Measurements from ENCODE around the gene MRPL58.

The MRPL58 gene

GRCh38 chr17:75012346-75013091 is at the start of gene MRPL58 (continued):
- TF ChIP-seq ZNF561 (tag by site-specific recombination; IDR thresholded peaks at IDR 0.05; ENCODE audit: borderline replicate concordance) (peak; percentile 80), KLF10 (tag by site-specific recombination; IDR thresholded peaks at IDR 0.05) (peak; percentile 59; the same call in 1 of the 2 replicates), ZNF658 (tag by site-specific recombination; IDR thresholded peaks at IDR 0.05) (no peak), ZNF391 (tag by site-specific recombination; IDR thresholded peaks at IDR 0.05; ENCODE audit: borderline replicate concordance, low read depth) (peak; percentile 47; the same call in 1 of the 2 replicates), ZFP41 (tag by site-specific recombination; IDR thresholded peaks at IDR 0.05; ENCODE audit: borderline replicate concordance) (no peak), HIC1 (tag by site-specific recombination; IDR thresholded peaks at IDR 0.05) (peak; percentile 89; the same call in 1 of the 2 replicates), ZNF112 (tag by site-specific recombination; IDR thresholded peaks at IDR 0.05) (no peak), ZNF529 (tag by site-specific recombination; IDR thresholded peaks at IDR 0.05; ENCODE audit: insufficient replicate concordance) (no peak), ZNF350 (tag by site-specific recombination; IDR thresholded peaks at IDR 0.05) (no peak), BCL11B (tag by site-specific recombination; IDR thresholded peaks at IDR 0.05; ENCODE audit: low read depth) (no peak; the same call in 1 of the 2 replicates), ZNF549 (tag by site-specific recombination; IDR thresholded peaks at IDR 0.05) (no peak), ZNF623 (tag by site-specific recombination; IDR thresholded peaks at IDR 0.05) (0 out of 2 replicates have a peak, but pooled peaks have one; percentile 25), ZEB2 (tag by site-specific recombination; IDR thresholded peaks at IDR 0.05) (peak; percentile 81), ZNF776 (tag by site-specific recombination; IDR thresholded peaks at IDR 0.05; ENCODE audit: borderline replicate concordance) (no peak), ZSCAN30 (tag by site-specific recombination; IDR thresholded peaks at IDR 0.05) (peak; percentile 96), WT1 (tag by site-specific recombination; IDR thresholded peaks at IDR 0.05) (peak; percentile 41), ZNF174 (tag by site-specific recombination; IDR thresholded peaks at IDR 0.05) (no peak), ZNF600 (tag by site-specific recombination; IDR thresholded peaks at IDR 0.05) (peak; percentile 36), ZNF626 (tag by site-specific recombination; IDR thresholded peaks at IDR 0.05) (no peak), IKZF3 (tag by site-specific recombination; IDR thresholded peaks at IDR 0.05) (peak; percentile 57; the same call in 1 of the 2 replicates), ZNF510 (tag by site-specific recombination; IDR thresholded peaks at IDR 0.05; ENCODE audit: insufficient replicate concordance) (no peak), ZNF211 (tag by site-specific recombination; IDR thresholded peaks at IDR 0.05; ENCODE audit: low read depth) (no peak), ZNF404 (tag by site-specific recombination; IDR thresholded peaks at IDR 0.05) (no peak), ZNF777 (tag by site-specific recombination; IDR thresholded peaks at IDR 0.05; ENCODE audit: borderline replicate concordance) (peak; percentile 28; the same call in 1 of the 2 replicates), ZNF121 (tag by site-specific recombination; IDR thresholded peaks at IDR 0.05) (no peak), ZNF792 (tag by site-specific recombination; IDR thresholded peaks at IDR 0.05) (no peak), SP2 (tag by site-specific recombination; IDR thresholded peaks at IDR 0.05) (peak; percentile 85), SP3 (tag by site-specific recombination; IDR thresholded peaks at IDR 0.05) (peak; percentile 84), ZNF266 (tag by site-specific recombination; IDR thresholded peaks at IDR 0.05; ENCODE audit: low read depth) (no peak), SETDB1 (IDR thresholded peaks at IDR 0.05; ENCODE audit: insufficient read length, low read length) (no peak), KLF9 (tag by site-specific recombination; IDR thresholded peaks at IDR 0.05; ENCODE audit: low read depth) (peak; percentile 66), AEBP2 (tag by site-specific recombination; IDR thresholded peaks at IDR 0.05; ENCODE audit: borderline replicate concordance) (no peak), ZNF629 (tag by site-specific recombination; IDR thresholded peaks at IDR 0.05) (peak; percentile 80)
- TF ChIP-seq, protein P1, sequence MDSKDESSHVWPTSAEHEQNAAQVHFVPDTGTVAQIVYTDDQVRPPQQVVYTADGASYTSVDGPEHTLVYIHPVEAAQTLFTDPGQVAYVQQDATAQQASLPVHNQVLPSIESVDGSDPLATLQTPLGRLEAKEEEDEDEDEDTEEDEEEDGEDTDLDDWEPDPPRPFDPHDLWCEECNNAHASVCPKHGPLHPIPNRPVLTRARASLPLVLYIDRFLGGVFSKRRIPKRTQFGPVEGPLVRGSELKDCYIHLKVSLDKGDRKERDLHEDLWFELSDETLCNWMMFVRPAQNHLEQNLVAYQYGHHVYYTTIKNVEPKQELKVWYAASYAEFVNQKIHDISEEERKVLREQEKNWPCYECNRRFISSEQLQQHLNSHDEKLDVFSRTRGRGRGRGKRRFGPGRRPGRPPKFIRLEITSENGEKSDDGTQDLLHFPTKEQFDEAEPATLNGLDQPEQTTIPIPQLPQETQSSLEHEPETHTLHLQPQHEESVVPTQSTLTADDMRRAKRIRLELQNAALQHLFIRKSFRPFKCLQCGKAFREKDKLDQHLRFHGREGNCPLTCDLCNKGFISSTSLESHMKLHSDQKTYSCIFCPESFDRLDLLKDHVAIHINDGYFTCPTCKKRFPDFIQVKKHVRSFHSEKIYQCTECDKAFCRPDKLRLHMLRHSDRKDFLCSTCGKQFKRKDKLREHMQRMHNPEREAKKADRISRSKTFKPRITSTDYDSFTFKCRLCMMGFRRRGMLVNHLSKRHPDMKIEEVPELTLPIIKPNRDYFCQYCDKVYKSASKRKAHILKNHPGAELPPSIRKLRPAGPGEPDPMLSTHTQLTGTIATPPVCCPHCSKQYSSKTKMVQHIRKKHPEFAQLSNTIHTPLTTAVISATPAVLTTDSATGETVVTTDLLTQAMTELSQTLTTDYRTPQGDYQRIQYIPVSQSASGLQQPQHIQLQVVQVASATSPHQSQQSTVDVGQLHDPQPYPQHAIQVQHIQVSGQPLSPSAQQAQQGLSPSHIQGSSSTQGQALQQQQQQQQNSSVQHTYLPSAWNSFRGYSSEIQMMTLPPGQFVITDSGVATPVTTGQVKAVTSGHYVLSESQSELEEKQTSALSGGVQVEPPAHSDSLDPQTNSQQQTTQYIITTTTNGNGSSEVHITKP (tag by site-specific recombination; IDR thresholded peaks at IDR 0.05) = peak; percentile 65
